ENCODE measurements around the gene LRTM2. TPM values are rescaled to one million over a fixed set of nuclear protein-coding genes. Genes with fewer than 3 reads are reported as not detected.

Gene LRTM2
- total RNA-seq, 2 donors from 2014 or later: 0.14 TPM; not detected in 1

DNA sequence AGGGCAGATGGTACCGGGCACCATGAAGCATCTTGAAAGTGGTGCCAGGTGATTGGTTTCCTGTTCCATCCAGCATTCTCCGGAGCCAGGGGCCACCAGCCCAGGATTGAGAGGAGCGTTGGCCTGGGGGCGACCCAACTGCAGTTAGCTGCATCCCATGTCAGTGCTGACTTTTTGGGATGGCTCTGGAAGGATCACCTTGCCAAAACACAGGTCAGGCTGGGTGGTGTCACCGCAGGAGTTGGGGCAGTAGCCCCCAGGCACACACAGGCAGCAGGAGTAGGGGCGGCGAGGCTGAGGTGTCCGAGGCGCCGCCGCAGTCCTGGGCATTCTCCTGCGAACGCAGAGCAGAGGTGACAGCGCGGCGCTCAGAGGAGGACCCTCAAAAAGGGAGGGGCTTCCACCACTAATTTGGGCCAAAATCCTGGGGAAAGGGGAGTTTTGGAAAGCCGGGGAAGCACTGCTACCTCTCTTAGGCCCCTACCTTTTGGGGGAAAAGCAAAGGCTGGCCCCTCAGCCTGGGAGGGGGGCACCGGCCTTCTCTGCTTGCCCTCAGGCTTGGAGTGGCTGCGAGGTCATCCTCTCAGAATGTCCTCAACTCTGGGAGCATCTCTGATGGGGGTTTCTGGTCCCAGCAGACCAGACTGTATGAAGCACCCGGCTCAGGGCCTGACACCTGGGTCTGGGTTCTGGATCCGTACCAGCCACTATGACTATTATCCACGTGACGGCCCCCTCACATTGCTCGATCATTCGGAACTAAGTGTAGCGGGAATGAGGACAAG is 26.7 kb upstream of the LRTM2 start:
- H3K27me3 Mint-ChIP-seq (ENCODE audit: low read depth): no peaks in the 10 kb centered on the region
- no peak for ATAC-seq (replicated peaks in 1 of 2)
- H3K4me1 Mint-ChIP-seq (ENCODE audit: low read depth): peaks cover 20% of the 10 kb centered on the region
- no peak overlapping the region for H3K4me3 Mint-ChIP-seq
- no peaks in the 10 kb centered on the region for H3K9me3 Mint-ChIP-seq
- peaks cover 0 to 2% of the 10 kb centered on the region in 2 donors for H3K36me3 Mint-ChIP-seq (ENCODE audit: insufficient read depth in 2 of 2)
- H3K27ac Mint-ChIP-seq: no peak overlapping the region
- DNase-seq: no peak

- no peak for ATAC-seq (replicated peaks in 1 of 2)
- Mint-ChIP-seq H3K4me1 (ENCODE audit: low read depth) (peaks cover 20% of the 10 kb centered on the region), H3K27me3 (ENCODE audit: low read depth) (no peaks in the 10 kb centered on the region), H3K36me3 (ENCODE audit: insufficient read depth in 2 of 2) (peaks cover 0 to 2% of the 10 kb centered on the region in 2 donors), H3K27ac (no peak overlapping the region), H3K4me3 (no peak overlapping the region), H3K9me3 (no peaks in the 10 kb centered on the region)
- no peak for DNase-seq
Measured at GRCh38 chr12:1794440-1795090, 25.8 kb upstream of the LRTM2 start.

DNA sequence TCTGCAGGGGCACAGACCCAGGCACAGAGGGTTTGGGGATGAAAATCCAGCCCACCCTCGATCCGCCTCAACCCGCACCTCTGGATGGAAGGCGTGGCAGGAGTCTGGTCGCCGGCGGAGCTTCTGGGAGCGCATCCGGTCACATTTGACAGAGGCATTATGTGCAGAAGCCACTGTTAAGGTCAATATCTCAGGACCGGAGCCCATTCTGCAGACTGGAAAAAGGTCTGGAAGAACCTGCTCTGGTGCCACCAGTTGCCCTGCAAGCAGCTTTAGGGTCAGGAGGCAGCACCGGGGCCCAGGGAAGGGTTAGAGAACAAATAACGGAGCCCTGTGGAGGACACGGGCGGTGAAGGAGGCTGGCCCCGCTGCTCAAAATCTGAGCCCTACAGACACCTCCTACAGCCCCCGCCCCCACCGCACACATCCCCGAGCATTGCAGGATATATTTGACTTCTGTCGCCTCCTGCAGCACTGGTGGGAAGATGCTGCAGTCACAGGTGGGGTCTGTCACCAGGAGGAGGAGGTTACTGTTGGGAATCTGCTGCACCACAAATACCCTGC is 25.1 kb upstream of the LRTM2 start:
- H3K36me3 Mint-ChIP-seq (ENCODE audit: insufficient read depth in 2 of 2): peaks cover 0 to 2% of the 10 kb centered on the region in 2 donors
- peaks cover 20% of the 10 kb centered on the region for H3K4me1 Mint-ChIP-seq (ENCODE audit: low read depth)
- H3K27ac Mint-ChIP-seq: no peak overlapping the region
- no peaks in the 10 kb centered on the region for H3K9me3 Mint-ChIP-seq
- H3K27me3 Mint-ChIP-seq (ENCODE audit: low read depth): no peaks in the 10 kb centered on the region
- no peak for DNase-seq
- H3K4me3 Mint-ChIP-seq: peak overlapping the region; percentile 88 to 93
- no peak for ATAC-seq (replicated peaks in 1 of 2)

DNA sequence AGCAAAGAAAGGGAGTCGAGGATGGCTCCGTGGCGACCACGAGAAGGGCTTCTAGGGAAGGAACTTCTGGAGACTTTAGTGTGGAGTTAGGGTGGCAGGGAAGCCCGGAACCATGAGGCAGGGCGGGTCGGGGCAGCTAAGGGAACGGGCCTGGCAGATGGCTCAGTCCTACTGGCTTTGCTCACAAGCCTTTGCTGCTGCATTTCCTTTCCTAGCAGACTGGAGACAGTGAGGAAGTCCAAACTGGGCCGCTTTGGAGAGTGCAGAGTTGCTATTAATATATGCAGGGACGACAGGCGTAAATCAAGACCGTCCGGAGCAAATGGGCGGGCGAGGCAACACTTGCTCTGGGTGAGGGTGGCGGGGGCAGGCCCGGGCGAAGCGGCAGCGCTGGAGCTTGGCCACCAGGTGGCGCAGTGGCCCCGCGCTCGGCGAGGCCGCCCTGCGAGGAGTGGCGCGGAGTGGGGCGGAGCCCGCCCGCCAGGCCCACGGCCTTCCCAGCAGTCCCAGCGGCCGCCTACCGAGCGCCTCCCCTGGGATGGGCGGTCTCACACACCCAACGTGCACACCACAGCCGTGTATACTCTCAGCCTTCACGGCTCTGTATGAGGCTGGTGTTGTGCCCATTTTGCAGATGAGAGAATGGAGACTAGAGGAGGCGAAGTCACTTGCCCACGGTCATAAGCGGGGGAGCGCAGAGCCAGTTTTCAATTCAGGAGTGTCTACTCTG is 24.4 kb upstream of the LRTM2 start:
- DNase-seq (peak; percentile 95 to 97), ATAC-seq (replicated peaks in 1 of 2) (peak; percentile 96 to 98)
- Mint-ChIP-seq H3K27ac (peak overlapping the region; percentile 84), H3K9me3 (no peaks in the 10 kb centered on the region), H3K27me3 (ENCODE audit: low read depth) (no peaks in the 10 kb centered on the region), H3K4me1 (ENCODE audit: low read depth) (peaks cover 16% of the 10 kb centered on the region), H3K4me3 (peak overlapping the region; percentile 88 to 93), H3K36me3 (ENCODE audit: insufficient read depth in 2 of 2) (peaks cover 0 to 2% of the 10 kb centered on the region in 2 donors)

DNA sequence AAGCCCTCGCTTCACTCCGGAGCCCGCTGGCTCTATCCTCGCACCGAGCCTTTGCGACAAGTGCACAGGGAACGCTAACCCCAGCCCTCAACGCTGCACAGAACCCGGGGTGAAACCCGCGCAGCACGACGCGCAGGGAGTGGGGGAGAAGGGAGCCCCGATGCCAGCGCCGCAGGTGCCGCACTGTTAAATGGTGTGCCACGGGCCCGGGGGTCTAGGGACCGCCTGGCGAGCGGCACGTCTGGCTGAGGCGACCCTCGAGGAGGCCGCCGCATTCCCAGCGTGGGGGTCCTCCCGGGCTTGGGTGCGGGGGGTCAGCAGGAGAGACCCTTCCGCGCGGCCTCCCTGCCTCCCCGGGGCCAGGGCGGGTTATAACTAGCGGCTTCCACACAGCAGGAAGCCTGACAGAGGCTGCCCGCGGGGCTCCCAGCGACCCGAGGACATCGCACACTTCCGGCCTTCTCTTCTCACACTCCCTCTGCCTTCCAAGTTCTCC is 23.8 kb upstream of the LRTM2 start:
- DNase-seq: peak; percentile 53 to 64
- no peaks in the 10 kb centered on the region for H3K9me3 Mint-ChIP-seq
- H3K27me3 Mint-ChIP-seq (ENCODE audit: low read depth): no peaks in the 10 kb centered on the region
- peaks cover 0 to 2% of the 10 kb centered on the region in 2 donors for H3K36me3 Mint-ChIP-seq (ENCODE audit: insufficient read depth in 2 of 2)
- H3K4me1 Mint-ChIP-seq (ENCODE audit: low read depth): peaks cover 10% of the 10 kb centered on the region
- H3K4me3 Mint-ChIP-seq: peak overlapping the region; percentile 88 to 93
- ATAC-seq (replicated peaks in 1 of 2): peak; percentile 41 to 54
- no peak overlapping the region for H3K27ac Mint-ChIP-seq

- ATAC-seq (replicated peaks in 1 of 2): peak; percentile 24 to 45
- Mint-ChIP-seq H3K9me3 (no peaks in the 10 kb centered on the region), H3K27ac (peak overlapping the region; percentile 82), H3K36me3 (ENCODE audit: insufficient read depth in 2 of 2) (peaks cover 0 to 2% of the 10 kb centered on the region in 2 donors), H3K4me1 (ENCODE audit: low read depth) (peaks cover 5% of the 10 kb centered on the region), H3K27me3 (ENCODE audit: low read depth) (no peaks in the 10 kb centered on the region), H3K4me3 (peak overlapping the region; percentile 88 to 93)
- DNase-seq: peak; percentile 56 to 72
Measured at GRCh38 chr12:1797011-1797901, 23.1 kb upstream of the LRTM2 start.

GRCh38 chr12:1797991-1798640 is 22.2 kb upstream of the LRTM2 start:
- Mint-ChIP-seq H3K4me3 (peak overlapping the region in 1 of 2 donors; percentile 34), H3K4me1 (ENCODE audit: low read depth) (peaks cover 5% of the 10 kb centered on the region), H3K36me3 (ENCODE audit: insufficient read depth in 2 of 2) (peaks cover 0 to 2% of the 10 kb centered on the region in 2 donors), H3K27me3 (ENCODE audit: low read depth) (no peaks in the 10 kb centered on the region), H3K27ac (no peak overlapping the region), H3K9me3 (no peaks in the 10 kb centered on the region)
- DNase-seq: no peak
- no peak for ATAC-seq (replicated peaks in 1 of 2)

GRCh38 chr12:1798641-1799020 is 21.7 kb upstream of the LRTM2 start:
- no peak for ATAC-seq (replicated peaks in 1 of 2)
- no peaks in the 10 kb centered on the region for H3K9me3 Mint-ChIP-seq
- H3K27me3 Mint-ChIP-seq (ENCODE audit: low read depth): no peaks in the 10 kb centered on the region
- DNase-seq: no peak
- no peak overlapping the region for H3K27ac Mint-ChIP-seq
- H3K4me1 Mint-ChIP-seq (ENCODE audit: low read depth): peaks cover 5% of the 10 kb centered on the region
- peaks cover 0 to 2% of the 10 kb centered on the region in 2 donors for H3K36me3 Mint-ChIP-seq (ENCODE audit: insufficient read depth in 2 of 2)
- no peak overlapping the region for H3K4me3 Mint-ChIP-seq

- H3K36me3 Mint-ChIP-seq (ENCODE audit: insufficient read depth in 2 of 2): peaks cover 0 to 2% of the 10 kb centered on the region in 2 donors
- H3K27ac Mint-ChIP-seq: no peak overlapping the region
- DNase-seq (no peak), ATAC-seq (replicated peaks in 1 of 2) (no peak)
- H3K4me3 Mint-ChIP-seq: no peak overlapping the region
- no peaks in the 10 kb centered on the region for H3K9me3 Mint-ChIP-seq
- H3K4me1 Mint-ChIP-seq (ENCODE audit: low read depth): peaks cover 6% of the 10 kb centered on the region
- H3K27me3 Mint-ChIP-seq (ENCODE audit: low read depth): no peaks in the 10 kb centered on the region
Measured at GRCh38 chr12:1799051-1799881, 21.1 kb upstream of the LRTM2 start.

DNA sequence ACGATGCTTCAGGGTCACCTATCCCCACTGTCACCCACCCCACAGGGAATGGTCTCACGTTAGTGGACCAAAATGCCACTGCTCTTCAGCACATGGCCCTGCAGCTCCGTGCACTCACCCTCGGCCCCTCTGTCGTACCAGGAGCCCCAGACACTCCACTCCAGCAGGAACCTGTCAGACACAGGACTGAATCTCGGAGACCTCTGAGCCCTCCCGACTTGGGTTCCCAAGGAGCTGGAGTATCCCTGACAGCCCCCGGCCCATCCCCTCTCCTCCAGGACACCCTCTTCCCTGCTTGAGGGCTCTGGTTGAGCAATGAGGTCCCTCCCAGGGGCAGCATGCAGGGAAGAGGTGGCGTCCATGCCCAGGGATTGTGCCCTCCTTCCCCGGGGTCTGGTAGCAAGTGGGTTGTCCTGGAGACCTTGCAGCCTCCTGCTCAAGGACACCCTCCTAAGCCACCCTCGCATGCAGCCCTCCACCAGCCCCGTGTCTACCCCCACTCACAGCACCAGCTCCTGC is 20.4 kb upstream of the LRTM2 start:
- Mint-ChIP-seq H3K27me3 (ENCODE audit: low read depth) (no peaks in the 10 kb centered on the region), H3K4me3 (no peak overlapping the region), H3K36me3 (ENCODE audit: insufficient read depth in 2 of 2) (peaks cover 0 to 2% of the 10 kb centered on the region in 2 donors), H3K27ac (no peak overlapping the region), H3K4me1 (ENCODE audit: low read depth) (peaks cover 13% of the 10 kb centered on the region), H3K9me3 (peaks cover 0 to 1% of the 10 kb centered on the region in 2 donors)
- ATAC-seq (replicated peaks in 1 of 2) (no peak), DNase-seq (no peak)

Data from activated T-cell treated with anti-CD3 and anti-CD28 coated beads, Interleukin-2, amount 50 U/mL, for 72 hours (primary cell).